OCI-LY7 (cell line): ENCODE data around the gene CCL15. TPM values are rescaled to one million over a fixed set of nuclear protein-coding genes. Genes with fewer than 3 reads are reported as not detected.

Experiments
- BruUV-seq: library from RNA; stranded (reverse); fragments of 400-500 nt; replicated peaks from 2 replicates; lab custom pipeline; 2021; lab: Mats Ljungman, UMichigan
- CTCF ChIA-PET: fragments of 300-600 bp; sonication (Branson Sonifier 250); formaldehyde crosslinking; loops from one replicate; lab custom pipeline; 2022; ENCODE audit warnings: antibody characterized with exemption; ENCODE audit not compliant: unreplicated experiment; lab: Charles Lee
- POLR2A ChIA-PET: fragments of 300-600 bp; sonication (Branson Sonifier 250); formaldehyde crosslinking; loops from one replicate; lab custom pipeline; 2022; ENCODE audit warnings: antibody characterized with exemption; lab: Charles Lee
- DNase-seq: peaks from one replicate; pipeline ENCODE4 v3.0.0-alpha.2; 2015; ENCODE audit warnings: low spot score
- H2AFZ ChIP-seq: fragments of 200-600 bp; sonication (generic), shearing (Covaris generic); 2 replicates; pipeline ENCODE4 v1.6.1; 2014; ENCODE audit warnings: mild to moderate bottlenecking, antibody characterized with exemption, low read length, moderate library complexity
- H3K27ac ChIP-seq: fragments of 200-600 bp; sonication (generic); 2 replicates; pipeline ENCODE4 v1.5.1; 2014; ENCODE audit warnings: mixed run types, low read depth, mild to moderate bottlenecking, moderate library complexity, low read length, inconsistent platforms; ENCODE audit not compliant: poor library complexity, severe bottlenecking
- H3K36me3 ChIP-seq: fragments of 200-600 bp; sonication (generic); 2 replicates; pipeline ENCODE4 v1.6.1; 2014; ENCODE audit warnings: mild to moderate bottlenecking, antibody characterized with exemption, low read length, moderate library complexity, mixed read lengths; ENCODE audit not compliant: insufficient read depth
- H3K4me1 ChIP-seq: fragments of 200-600 bp; sonication (generic); 2 replicates; pipeline ENCODE4 v1.5.1; 2014; ENCODE audit warnings: mild to moderate bottlenecking, low read length; ENCODE audit not compliant: insufficient read depth, poor library complexity, severe bottlenecking
- H3K4me2 ChIP-seq: fragments of 200-600 bp; sonication (generic); 2 replicates; pipeline ENCODE4 v1.6.1; 2014; ENCODE audit warnings: mild to moderate bottlenecking, low read length
- H3K4me3 ChIP-seq: fragments of 200-600 bp; sonication (generic); 2 replicates; pipeline ENCODE4 v1.5.1; 2014; ENCODE audit warnings: mild to moderate bottlenecking, low read depth, low read length; ENCODE audit not compliant: poor library complexity, severe bottlenecking
- H3K79me2 ChIP-seq: fragments of 200-600 bp; sonication (generic); 2 replicates; pipeline ENCODE4 v1.6.1; 2016; ENCODE audit warnings: low read depth, mild to moderate bottlenecking, low read length, moderate library complexity, mixed read lengths; ENCODE audit not compliant: insufficient read depth
- H3K9me2 ChIP-seq: fragments of 200-600 bp; sonication (generic); 2 replicates; pipeline ENCODE4 v1.6.1; 2016; ENCODE audit warnings: mild to moderate bottlenecking, low read length, mixed read lengths; ENCODE audit not compliant: insufficient read depth
- H3K9me3 ChIP-seq: fragments of 200-600 bp; sonication (generic); 2 replicates; pipeline ENCODE4 v1.6.1; 2014; ENCODE audit warnings: mild to moderate bottlenecking, mixed run types, low read length, mixed read lengths
- H4K20me1 ChIP-seq: fragments of 200-600 bp; sonication (generic); 2 replicates; pipeline ENCODE4 v1.6.1; 2014; ENCODE audit warnings: mild to moderate bottlenecking, antibody characterized with exemption, low read length, moderate library complexity, mixed read lengths; ENCODE audit not compliant: insufficient read depth
- EZH2phosphoT487 ChIP-seq: fragments of 200-600 bp; sonication (generic); IDR thresholded peaks from 2 replicates; pipeline ENCODE4 v1.6.1; 2018; ENCODE audit warnings: low read depth, borderline replicate concordance, mild to moderate bottlenecking, mixed run types, antibody characterized with exemption, low read length, moderate library complexity, mixed read lengths
- intact Hi-C: fragments of 100-400 bp; cut with micrococcal nuclease; formaldehyde crosslinking; loops from one replicate; pipeline ENCODE4 v1.10.0; 2022; ENCODE audit not compliant: unreplicated experiment
- total RNA-seq, 2 experiments: library from RNA; depleted of rRNA in 1 of 2; stranded (reverse); fragments of >200 nt in 1 of 2; shearing (Covaris generic) in 1 of 2; gene quantifications; 2 replicates each; pipeline ENCODE4 v1.2.3, GENCODE V29; 2014 to 2022
- TF ChIP-seq, protein P1 (sequence below): fragments of 200-600 bp; sonication (generic); conservative IDR thresholded peaks from 2 replicates; pipeline ENCODE4 v1.5.1; 2014; ENCODE audit warnings: mild to moderate bottlenecking, antibody characterized with exemption, low read length, moderate library complexity, mixed read lengths

CCL15 gene
- total RNA-seq, 2 experiments from 2014 or later = not detected

DNA sequence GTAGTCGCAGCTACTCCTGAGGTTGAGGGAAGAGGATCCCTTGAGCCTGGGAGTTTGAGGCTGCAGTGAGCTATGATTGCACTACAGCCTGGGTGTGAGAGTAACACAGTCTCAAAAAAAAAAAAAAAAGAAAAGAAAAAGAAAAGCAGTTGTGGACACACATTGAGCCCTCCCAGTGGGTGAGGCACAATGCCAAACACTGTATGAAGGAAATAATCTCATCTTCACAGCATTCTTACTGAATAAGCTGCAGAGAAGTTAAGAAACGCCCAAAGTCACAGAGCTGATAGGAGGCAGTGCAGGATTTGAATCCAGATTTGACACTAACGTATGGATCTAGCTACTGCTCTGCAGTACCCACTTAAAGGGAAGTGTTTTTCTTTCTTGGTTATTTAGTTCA, 52.0 kb downstream of the CCL15 start:
- CTCF ChIA-PET = interaction anchor here (1.2 kb wide), 1 partner anchor 8 kb away, joined by 3 read pairs; no protein-coding TSS in a partner anchor
- POLR2A ChIA-PET = no interaction called here
- no peak for DNase-seq
- no peaks in the 10 kb centered on the region for H3K9me3 ChIP-seq
- H3K79me2 ChIP-seq = no peaks in the 10 kb centered on the region
- H2AFZ ChIP-seq = no peak overlapping the region
- no peak overlapping the region for H3K4me3 ChIP-seq
- intact Hi-C loops = no loop called here
- no peak overlapping the region for H3K4me2 ChIP-seq
- H3K36me3 ChIP-seq = no peaks in the 10 kb centered on the region
- no peak for TF ChIP-seq EZH2phosphoT487
- TF ChIP-seq, protein P1, sequence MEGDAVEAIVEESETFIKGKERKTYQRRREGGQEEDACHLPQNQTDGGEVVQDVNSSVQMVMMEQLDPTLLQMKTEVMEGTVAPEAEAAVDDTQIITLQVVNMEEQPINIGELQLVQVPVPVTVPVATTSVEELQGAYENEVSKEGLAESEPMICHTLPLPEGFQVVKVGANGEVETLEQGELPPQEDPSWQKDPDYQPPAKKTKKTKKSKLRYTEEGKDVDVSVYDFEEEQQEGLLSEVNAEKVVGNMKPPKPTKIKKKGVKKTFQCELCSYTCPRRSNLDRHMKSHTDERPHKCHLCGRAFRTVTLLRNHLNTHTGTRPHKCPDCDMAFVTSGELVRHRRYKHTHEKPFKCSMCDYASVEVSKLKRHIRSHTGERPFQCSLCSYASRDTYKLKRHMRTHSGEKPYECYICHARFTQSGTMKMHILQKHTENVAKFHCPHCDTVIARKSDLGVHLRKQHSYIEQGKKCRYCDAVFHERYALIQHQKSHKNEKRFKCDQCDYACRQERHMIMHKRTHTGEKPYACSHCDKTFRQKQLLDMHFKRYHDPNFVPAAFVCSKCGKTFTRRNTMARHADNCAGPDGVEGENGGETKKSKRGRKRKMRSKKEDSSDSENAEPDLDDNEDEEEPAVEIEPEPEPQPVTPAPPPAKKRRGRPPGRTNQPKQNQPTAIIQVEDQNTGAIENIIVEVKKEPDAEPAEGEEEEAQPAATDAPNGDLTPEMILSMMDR = no peak
- no peaks in the 10 kb centered on the region for H3K4me1 ChIP-seq
- no peak overlapping the region for H3K27ac ChIP-seq
- H4K20me1 ChIP-seq = no peaks in the 10 kb centered on the region
- no TSS peak for BruUV-seq
- no peaks in the 10 kb centered on the region for H3K9me2 ChIP-seq

DNA sequence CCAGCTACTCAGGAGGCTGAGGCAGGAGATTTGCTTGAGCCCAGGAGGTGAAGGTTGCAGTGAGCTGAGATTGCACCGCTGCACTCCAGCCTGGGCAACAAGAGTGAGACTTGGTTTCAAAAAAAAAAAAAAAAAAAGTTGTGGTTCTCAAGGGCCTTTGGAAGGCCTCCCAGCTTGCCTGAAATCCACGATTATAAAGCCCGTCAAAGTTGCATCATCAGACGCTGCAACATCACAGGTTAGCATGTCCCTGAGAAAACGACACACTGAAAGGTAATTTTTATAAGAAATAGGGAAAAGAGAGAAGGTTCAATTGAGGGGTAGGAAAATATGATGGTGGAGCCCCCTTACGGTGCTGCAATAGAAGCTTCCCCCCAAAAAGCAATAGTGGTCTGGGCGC, 53.3 kb downstream of the CCL15 start:
- Histone ChIP-seq H4K20me1 (no peaks in the 10 kb centered on the region), H3K9me3 (no peaks in the 10 kb centered on the region), H3K79me2 (no peaks in the 10 kb centered on the region), H3K9me2 (no peaks in the 10 kb centered on the region), H2AFZ (no peak overlapping the region), H3K4me1 (no peaks in the 10 kb centered on the region), H3K36me3 (no peaks in the 10 kb centered on the region), H3K4me2 (no peak overlapping the region), H3K27ac (no peak overlapping the region), H3K4me3 (no peak overlapping the region)
- ChIA-PET POLR2A (interaction anchor here (0.7 kb wide), 1 partner anchor 77 kb away, joined by 4 read pairs; no protein-coding TSS in a partner anchor), CTCF (no interaction called here)
- BruUV-seq = no TSS peak
- TF ChIP-seq, protein P1 = no peak
- TF ChIP-seq EZH2phosphoT487 = no peak
- no peak for DNase-seq
- intact Hi-C loops = no loop called here

Other genes with a start within 250 kb of the CCL15 start
- not detected in 2 replicates for gene GAS2L2, start 248.3 kb downstream of the CCL15 start, total RNA-seq (2014; rRNA removed; shearing (Covaris generic))
- gene GAS2L2, start 248.3 kb downstream of the CCL15 start, total RNA-seq (2022) = 0.21 TPM in 1 of 2 replicates, not detected in the other
- not detected in 2 replicates for gene C17orf50, start 240.7 kb downstream of the CCL15 start, total RNA-seq (2014; rRNA removed; shearing (Covaris generic))
- not detected in 2 replicates for gene C17orf50, start 240.7 kb downstream of the CCL15 start, total RNA-seq (2022)
- gene MMP28, start 205.9 kb downstream of the CCL15 start, total RNA-seq (2014; rRNA removed; shearing (Covaris generic)) = not detected in 2 replicates
- not detected in 2 replicates for gene MMP28, start 205.9 kb downstream of the CCL15 start, total RNA-seq (2022)
- 61.9 and 65.9 TPM in 2 replicates for gene TAF15, start 192.1 kb downstream of the CCL15 start, total RNA-seq (2014; rRNA removed; shearing (Covaris generic))
- gene TAF15, start 192.1 kb downstream of the CCL15 start, total RNA-seq (2022) = 256 and 279 TPM in 2 replicates
- not detected in 2 replicates for gene HEATR9, start 132.7 kb downstream of the CCL15 start, total RNA-seq (2014; rRNA removed; shearing (Covaris generic))
- gene HEATR9, start 132.7 kb downstream of the CCL15 start, total RNA-seq (2022) = not detected in 2 replicates
- not detected in 2 replicates for gene CCL5, start 121.2 kb downstream of the CCL15 start, total RNA-seq (2014; rRNA removed; shearing (Covaris generic))
- gene CCL5, start 121.2 kb downstream of the CCL15 start, total RNA-seq (2022) = 0.41 and 0.88 TPM in 2 replicates
- 3.3 and 4.1 TPM in 2 replicates for gene RDM1, start 70.8 kb downstream of the CCL15 start, total RNA-seq (2014; rRNA removed; shearing (Covaris generic))
- 11.0 and 16.4 TPM in 2 replicates for gene RDM1, start 70.8 kb downstream of the CCL15 start, total RNA-seq (2022)
- gene LYZL6, start 57.8 kb downstream of the CCL15 start, total RNA-seq (2014; rRNA removed; shearing (Covaris generic)) = not detected in 2 replicates
- gene LYZL6, start 57.8 kb downstream of the CCL15 start, total RNA-seq (2022) = not detected in 2 replicates
- not detected in 2 replicates for gene CCL16, start 20.1 kb downstream of the CCL15 start, total RNA-seq (2014; rRNA removed; shearing (Covaris generic))
- not detected in 2 replicates for gene CCL16, start 20.1 kb downstream of the CCL15 start, total RNA-seq (2022)
- not detected in 2 replicates for gene CCL14, start 14.8 kb downstream of the CCL15 start, total RNA-seq (2014; rRNA removed; shearing (Covaris generic))
- not detected in 2 replicates for gene CCL14, start 14.8 kb downstream of the CCL15 start, total RNA-seq (2022)
- gene CCL23, start 16.4 kb upstream of the CCL15 start, total RNA-seq (2014; rRNA removed; shearing (Covaris generic)) = not detected in 2 replicates
- not detected in 2 replicates for gene CCL23, start 16.4 kb upstream of the CCL15 start, total RNA-seq (2022)
- not detected in 2 replicates for gene CCL18, start 62.7 kb upstream of the CCL15 start, total RNA-seq (2014; rRNA removed; shearing (Covaris generic))
- not detected in 2 replicates for gene CCL18, start 62.7 kb upstream of the CCL15 start, total RNA-seq (2022)
- not detected in 2 replicates for gene CCL3, start 88.6 kb upstream of the CCL15 start, total RNA-seq (2014; rRNA removed; shearing (Covaris generic))
- gene CCL3, start 88.6 kb upstream of the CCL15 start, total RNA-seq (2022) = not detected in 2 replicates
- gene CCL4, start 102.3 kb upstream of the CCL15 start, total RNA-seq (2014; rRNA removed; shearing (Covaris generic)) = 0.09 TPM in 1 of 2 replicates, not detected in the other
- not detected in 2 replicates for gene CCL4, start 102.3 kb upstream of the CCL15 start, total RNA-seq (2022)
- gene TBC1D3B, start 175.1 kb upstream of the CCL15 start, total RNA-seq (2014; rRNA removed; shearing (Covaris generic)) = 1.5 and 3.0 TPM in 2 replicates
- gene TBC1D3B, start 175.1 kb upstream of the CCL15 start, total RNA-seq (2022) = 12.8 and 13.8 TPM in 2 replicates
- 0.10 TPM in 1 of 2 replicates, not detected in the other for gene CCL3L1, start 195.2 kb upstream of the CCL15 start, total RNA-seq (2014; rRNA removed; shearing (Covaris generic))
- gene CCL3L1, start 195.2 kb upstream of the CCL15 start, total RNA-seq (2022) = 0.44 TPM in 1 of 2 replicates, not detected in the other
- gene CCL4L2, start 209.5 kb upstream of the CCL15 start, total RNA-seq (2014; rRNA removed; shearing (Covaris generic)) = 0.50 TPM in 1 of 2 replicates, not detected in the other
- not detected in 2 replicates for gene CCL4L2, start 209.5 kb upstream of the CCL15 start, total RNA-seq (2022)